ENCODE data around the gene CCDC93.

CCDC93 gene

DNA sequence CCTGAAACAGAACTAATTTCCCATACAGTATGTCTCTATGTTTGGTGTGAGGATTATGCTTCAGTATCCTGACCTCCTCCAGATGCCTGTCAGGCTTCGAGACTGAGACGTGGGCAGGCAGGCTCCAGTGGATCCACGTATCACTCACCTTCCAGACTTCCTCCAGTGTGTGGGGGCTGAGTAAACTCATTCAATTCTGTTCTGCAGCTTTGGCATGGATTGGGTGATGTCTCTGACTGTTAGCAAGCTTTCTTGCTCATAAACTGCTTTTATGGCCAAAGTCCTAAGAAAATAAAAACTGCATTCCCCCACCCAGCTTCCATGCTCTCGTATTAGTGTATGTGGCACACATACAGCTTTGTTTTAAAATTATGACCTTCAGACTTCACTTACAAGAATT, 53.6 kb downstream of the CCDC93 start:
- TF ChIP-seq, protein P1, sequence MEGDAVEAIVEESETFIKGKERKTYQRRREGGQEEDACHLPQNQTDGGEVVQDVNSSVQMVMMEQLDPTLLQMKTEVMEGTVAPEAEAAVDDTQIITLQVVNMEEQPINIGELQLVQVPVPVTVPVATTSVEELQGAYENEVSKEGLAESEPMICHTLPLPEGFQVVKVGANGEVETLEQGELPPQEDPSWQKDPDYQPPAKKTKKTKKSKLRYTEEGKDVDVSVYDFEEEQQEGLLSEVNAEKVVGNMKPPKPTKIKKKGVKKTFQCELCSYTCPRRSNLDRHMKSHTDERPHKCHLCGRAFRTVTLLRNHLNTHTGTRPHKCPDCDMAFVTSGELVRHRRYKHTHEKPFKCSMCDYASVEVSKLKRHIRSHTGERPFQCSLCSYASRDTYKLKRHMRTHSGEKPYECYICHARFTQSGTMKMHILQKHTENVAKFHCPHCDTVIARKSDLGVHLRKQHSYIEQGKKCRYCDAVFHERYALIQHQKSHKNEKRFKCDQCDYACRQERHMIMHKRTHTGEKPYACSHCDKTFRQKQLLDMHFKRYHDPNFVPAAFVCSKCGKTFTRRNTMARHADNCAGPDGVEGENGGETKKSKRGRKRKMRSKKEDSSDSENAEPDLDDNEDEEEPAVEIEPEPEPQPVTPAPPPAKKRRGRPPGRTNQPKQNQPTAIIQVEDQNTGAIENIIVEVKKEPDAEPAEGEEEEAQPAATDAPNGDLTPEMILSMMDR (IDR thresholded peaks at IDR 0.05; ENCODE audit: borderline replicate concordance, insufficient read depth, low read depth, low read length): no peak

DNA sequence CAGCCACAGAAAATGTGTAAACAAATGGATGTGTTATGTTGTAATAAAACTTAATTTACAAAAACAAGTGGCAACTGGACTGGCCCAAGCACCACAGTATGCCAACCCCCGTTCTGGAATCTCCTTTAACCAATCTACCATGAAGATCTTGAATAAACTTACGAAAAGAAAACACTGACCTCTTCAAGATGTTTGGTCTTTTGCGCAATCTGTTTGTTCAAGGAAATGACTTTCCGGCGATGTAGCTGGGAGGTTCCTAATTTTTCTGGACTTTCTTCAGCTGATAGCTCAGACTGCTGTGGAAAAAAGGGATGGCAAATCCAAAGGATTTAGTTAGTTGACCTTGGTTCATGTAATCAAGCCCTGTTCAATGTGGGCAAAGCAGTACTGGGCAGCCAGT, 55.7 kb downstream of the CCDC93 start:
- no peak overlapping the region for H3K4me3 ChIP-seq (ENCODE audit: low read depth, low read length)
- TF ChIP-seq, protein P1 (IDR thresholded peaks at IDR 0.05; ENCODE audit: borderline replicate concordance, insufficient read depth, low read depth, low read length): no peak

More for the DNA sequence above, 53.6 kb downstream of the CCDC93 start:
- H3K4me3 ChIP-seq (ENCODE audit: low read depth, low read length): no peak overlapping the region

GRCh38 chr2:117957616-117958015, 56.3 kb downstream of the CCDC93 start:
- TF ChIP-seq, protein P1 (IDR thresholded peaks at IDR 0.05; ENCODE audit: borderline replicate concordance, insufficient read depth, low read depth, low read length): no peak
- no peak overlapping the region for H3K4me3 ChIP-seq (ENCODE audit: low read depth, low read length)

- TF ChIP-seq, protein P1 (IDR thresholded peaks at IDR 0.05; ENCODE audit: borderline replicate concordance, insufficient read depth, low read depth, low read length): no peak; the same call in 1 of the 2 replicates
- H3K4me3 ChIP-seq (ENCODE audit: low read depth, low read length): no peak overlapping the region
Measured at GRCh38 chr2:117956036-117956796, 57.7 kb downstream of the CCDC93 start.

GRCh38 chr2:117953231-117953630, 60.6 kb downstream of the CCDC93 start:
- TF ChIP-seq, protein P1 (IDR thresholded peaks at IDR 0.05; ENCODE audit: borderline replicate concordance, insufficient read depth, low read depth, low read length): no peak
- H3K4me3 ChIP-seq (ENCODE audit: low read depth, low read length): no peak overlapping the region

GRCh38 chr2:117952701-117953100, 61.2 kb downstream of the CCDC93 start:
- H3K4me3 ChIP-seq (ENCODE audit: low read depth, low read length): no peak overlapping the region
- TF ChIP-seq, protein P1 (IDR thresholded peaks at IDR 0.05; ENCODE audit: borderline replicate concordance, insufficient read depth, low read depth, low read length): no peak

GRCh38 chr2:117952228-117952627, 61.6 kb downstream of the CCDC93 start:
- TF ChIP-seq, protein P1 (IDR thresholded peaks at IDR 0.05; ENCODE audit: borderline replicate concordance, insufficient read depth, low read depth, low read length): no peak
- H3K4me3 ChIP-seq (ENCODE audit: low read depth, low read length): no peak overlapping the region

Data from GM12875 (cell line).